Activated CD4-positive, alpha-beta T cell treated with anti-CD3 and anti-CD28 coated beads for 36 hours (primary cell): ENCODE results near the gene PRKAG1. TPM values are rescaled to one million over a fixed set of nuclear protein-coding genes. Genes with fewer than 3 reads are reported as not detected.

Experiments
- ATAC-seq: fragments of 200-7000 bp; cut with Tn5 transposase; one replicate; pipeline ENCODE4 v1.10.0; 2021; ENCODE audit warnings: mild to moderate bottlenecking, moderate library complexity
- CTCF ChIA-PET: fragments of 350-600 bp; sonication (Branson Sonifier 250); formaldehyde crosslinking; loops from one replicate; lab custom pipeline; 2021; ENCODE audit warnings: antibody characterized with exemption; lab: Charles Lee
- POLR2A ChIA-PET: fragments of 350-600 bp; sonication (Branson Sonifier 250); formaldehyde crosslinking; loops from one replicate; lab custom pipeline; 2021; ENCODE audit warnings: antibody characterized with exemption, inconsistent platforms; lab: Charles Lee
- DNase-seq: peaks from one replicate; pipeline ENCODE4 v3.0.0-alpha.2; 2020
- H3K27ac Mint-ChIP-seq: one replicate; pipeline ENCODE4 v1.8.0; 2021; ENCODE audit warnings: mixed read lengths
- H3K27me3 Mint-ChIP-seq: one replicate; pipeline ENCODE4 v1.8.0; 2021; ENCODE audit warnings: mixed read lengths
- H3K36me3 Mint-ChIP-seq: one replicate; pipeline ENCODE4 v1.8.0; 2021; ENCODE audit warnings: low read depth, mixed read lengths
- H3K4me1 Mint-ChIP-seq: one replicate; pipeline ENCODE4 v1.8.0; 2021; ENCODE audit warnings: mixed read lengths
- H3K4me3 Mint-ChIP-seq: one replicate; pipeline ENCODE4 v1.8.0; 2021; ENCODE audit warnings: mild to moderate bottlenecking, moderate library complexity, mixed read lengths
- H3K9me3 Mint-ChIP-seq: one replicate; pipeline ENCODE4 v1.8.0; 2021; ENCODE audit warnings: low read depth, mixed read lengths
- intact Hi-C, 2 experiments: fragments of 100-400 bp; cut with DNase I in 1 of 2; cut with micrococcal nuclease in 1 of 2; formaldehyde crosslinking; loops; one replicate each; pipeline versions ENCODE4 v1.14.2 to v1.15.1; 2022 to 2024; cut with DNase I, micrococcal nuclease
- total RNA-seq, 2 experiments: library from RNA; stranded (reverse); gene quantifications; one replicate each; pipeline ENCODE4 v1.2.3, GENCODE V29; 2021

Gene PRKAG1
- total RNA-seq, 2 experiments from 2014 or later, result 54.5 to 62.6 TPM

- CTCF ChIA-PET, result interaction anchor here (0.5 to 4.0 kb wide), 8 partner anchors 14 to 122 kb away, joined by 3 to 22 read pairs (median 3); no protein-coding TSS in a partner anchor
- intact Hi-C loops, result loop anchor here (2.0 to 10.0 kb wide), 2 partner anchors 15 to 969 kb away; partner anchors contain the start of gene COL2A1 (in 1 of the 2)
- Mint-ChIP-seq H3K27ac (no peak overlapping the region), H3K36me3 (no peaks in the 10 kb centered on the region), H3K4me3 (no peak overlapping the region), H3K9me3 (no peaks in the 10 kb centered on the region), H3K4me1 (peaks cover 55% of the 10 kb centered on the region), H3K27me3 (peaks cover 68% of the 10 kb centered on the region)
- ATAC-seq (no peak), DNase-seq (peak; percentile 70)
- POLR2A ChIA-PET, result no interaction called here
Measured at GRCh38 chr12:48973941-48974673, 44.5 kb downstream of the PRKAG1 start.

- ATAC-seq (no peak), DNase-seq (no peak)
- Mint-ChIP-seq H3K4me1 (peaks cover 55% of the 10 kb centered on the region), H3K27ac (no peak overlapping the region), H3K4me3 (no peak overlapping the region), H3K27me3 (peaks cover 63% of the 10 kb centered on the region), H3K36me3 (no peaks in the 10 kb centered on the region), H3K9me3 (no peaks in the 10 kb centered on the region)
- ChIA-PET POLR2A (interaction anchor here (0.6 kb wide), 1 partner anchor 13 kb away, joined by 3 read pairs; no protein-coding TSS in a partner anchor), CTCF (interaction anchor here (0.7 to 4.0 kb wide), 5 partner anchors 14 to 121 kb away, joined by 3 to 22 read pairs (median 4); no protein-coding TSS in a partner anchor)
- intact Hi-C loops, result loop anchor here in 1 of 2 experiments (10.0 kb wide), 1 partner anchor 969 kb away; the partner anchor contains the start of gene COL2A1
Measured at GRCh38 chr12:48973531-48973930, 45.0 kb downstream of the PRKAG1 start.

GRCh38 chr12:48972952-48973483, 45.6 kb downstream of the PRKAG1 start:
- intact Hi-C loops, result loop anchor here in 1 of 2 experiments (10.0 kb wide), 1 partner anchor 968 kb away; the partner anchor contains the start of gene COL2A1
- ChIA-PET CTCF (interaction anchor here (0.5 to 4.0 kb wide), 7 partner anchors 15 to 269 kb away, joined by 3 to 22 read pairs (median 3); a partner anchor contains a TSS), POLR2A (interaction anchor here (0.6 kb wide), 2 partner anchors 13 to 42 kb away, joined by 3 read pairs; no protein-coding TSS in a partner anchor)
- H3K36me3 Mint-ChIP-seq, result no peaks in the 10 kb centered on the region
- H3K4me1 Mint-ChIP-seq, result peaks cover 55% of the 10 kb centered on the region
- no peak overlapping the region for H3K4me3 Mint-ChIP-seq
- peaks cover 63% of the 10 kb centered on the region for H3K27me3 Mint-ChIP-seq
- ATAC-seq, result no peak
- no peaks in the 10 kb centered on the region for H3K9me3 Mint-ChIP-seq
- DNase-seq, result no peak
- H3K27ac Mint-ChIP-seq, result no peak overlapping the region

- Mint-ChIP-seq H3K36me3 (no peaks in the 10 kb centered on the region), H3K27ac (no peak overlapping the region), H3K27me3 (peaks cover 59% of the 10 kb centered on the region), H3K9me3 (no peaks in the 10 kb centered on the region), H3K4me3 (no peak overlapping the region), H3K4me1 (peaks cover 49% of the 10 kb centered on the region)
- POLR2A ChIA-PET, result interaction anchor here (0.6 kb wide), 1 partner anchor 42 kb away, joined by 3 read pairs; no protein-coding TSS in a partner anchor
- CTCF ChIA-PET, result interaction anchor here (0.5 to 4.0 kb wide), 7 partner anchors 16 to 270 kb away, joined by 3 to 22 read pairs (median 3); a partner anchor contains a TSS
- ATAC-seq (peak; percentile 14), DNase-seq (peak; percentile 60)
- intact Hi-C loops, result loop anchor here in 1 of 2 experiments (10.0 kb wide), 1 partner anchor 968 kb away; the partner anchor contains the start of gene COL2A1
Measured at GRCh38 chr12:48972213-48972951, 46.2 kb downstream of the PRKAG1 start.

- POLR2A ChIA-PET, result no interaction called here
- Mint-ChIP-seq H3K27ac (no peak overlapping the region), H3K27me3 (peaks cover 48% of the 10 kb centered on the region), H3K4me3 (peak overlapping the region; percentile 11), H3K9me3 (no peaks in the 10 kb centered on the region), H3K36me3 (no peaks in the 10 kb centered on the region), H3K4me1 (peaks cover 40% of the 10 kb centered on the region)
- CTCF ChIA-PET, result interaction anchor here (0.6 to 4.0 kb wide), 4 partner anchors 17 to 166 kb away, joined by 3 to 22 read pairs (median 5); partner anchors contain the start of gene DDN
- DNase-seq (no peak), ATAC-seq (no peak)
- intact Hi-C loops, result loop anchor here in 1 of 2 experiments (10.0 kb wide), 1 partner anchor 966 kb away; the partner anchor contains the start of gene COL2A1
Measured at GRCh38 chr12:48970702-48971334, 47.8 kb downstream of the PRKAG1 start.

- Mint-ChIP-seq H3K9me3 (no peaks in the 10 kb centered on the region), H3K36me3 (no peaks in the 10 kb centered on the region), H3K27me3 (peaks cover 44% of the 10 kb centered on the region), H3K27ac (no peak overlapping the region), H3K4me3 (no peak overlapping the region), H3K4me1 (peaks cover 40% of the 10 kb centered on the region)
- ChIA-PET POLR2A (no interaction called here), CTCF (interaction anchor here (0.7 to 3.8 kb wide), 9 partner anchors 8 to 117 kb away, joined by 3 to 26 read pairs (median 7); partner anchors contain the start of genes DDN and WNT1)
- DNase-seq (peak; percentile 58), ATAC-seq (peak; percentile 25)
- intact Hi-C loops, result loop anchor here in 1 of 2 experiments (10.0 kb wide), 1 partner anchor 965 kb away; the partner anchor contains the start of gene COL2A1
Measured at GRCh38 chr12:48969833-48970701, 48.5 kb downstream of the PRKAG1 start.

- Mint-ChIP-seq H3K4me1 (peaks cover 40% of the 10 kb centered on the region), H3K4me3 (peak overlapping the region; percentile 8), H3K36me3 (no peaks in the 10 kb centered on the region), H3K27me3 (peaks cover 38% of the 10 kb centered on the region), H3K27ac (no peak overlapping the region), H3K9me3 (no peaks in the 10 kb centered on the region)
- no peak for ATAC-seq
- no peak for DNase-seq
- POLR2A ChIA-PET, result no interaction called here
- intact Hi-C loops, result no loop called here
- CTCF ChIA-PET, result interaction anchor here (0.7 to 3.8 kb wide), 11 partner anchors 9 to 287 kb away, joined by 3 to 26 read pairs (median 5); partner anchors contain the start of genes ARF3, KANSL2 and WNT1
Measured at GRCh38 chr12:48969160-48969771, 49.3 kb downstream of the PRKAG1 start.

- ATAC-seq (no peak), DNase-seq (no peak)
- Mint-ChIP-seq H3K4me1 (peaks cover 40% of the 10 kb centered on the region), H3K4me3 (no peak overlapping the region), H3K9me3 (no peaks in the 10 kb centered on the region), H3K27me3 (peaks cover 33% of the 10 kb centered on the region), H3K27ac (no peak overlapping the region), H3K36me3 (no peaks in the 10 kb centered on the region)
- POLR2A ChIA-PET, result interaction anchor here (0.6 kb wide), 1 partner anchor 1833 kb away, joined by 3 read pairs; no protein-coding TSS in a partner anchor
- CTCF ChIA-PET, result interaction anchor here (0.6 to 3.8 kb wide), 12 partner anchors 10 to 287 kb away, joined by 3 to 26 read pairs (median 5); partner anchors contain the start of genes ARF3, KANSL2 and WNT1
- intact Hi-C loops, result no loop called here
Measured at GRCh38 chr12:48968467-48968866, 50.1 kb downstream of the PRKAG1 start.

GRCh38 chr12:48967991-48968390, 50.6 kb downstream of the PRKAG1 start:
- H3K9me3 Mint-ChIP-seq, result no peaks in the 10 kb centered on the region
- H3K4me3 Mint-ChIP-seq, result no peak overlapping the region
- H3K27ac Mint-ChIP-seq, result no peak overlapping the region
- ChIA-PET POLR2A (interaction anchor here (0.6 kb wide), 1 partner anchor 1833 kb away, joined by 3 read pairs; no protein-coding TSS in a partner anchor), CTCF (interaction anchor here (0.5 to 3.8 kb wide), 11 partner anchors 10 to 366 kb away, joined by 3 to 26 read pairs (median 3); partner anchors contain the start of genes ARF3, KANSL2 and WNT1)
- H3K4me1 Mint-ChIP-seq, result peaks cover 40% of the 10 kb centered on the region
- no peak for ATAC-seq
- no peak for DNase-seq
- intact Hi-C loops, result no loop called here
- H3K27me3 Mint-ChIP-seq, result peaks cover 29% of the 10 kb centered on the region
- no peaks in the 10 kb centered on the region for H3K36me3 Mint-ChIP-seq
